Activated CD8-positive, alpha-beta T cell treated with anti-CD3 and anti-CD28 coated beads for 36 hours (primary cell): ENCODE results near the gene SLC27A1. TPM values are rescaled to one million over a fixed set of nuclear protein-coding genes. Genes with fewer than 3 reads are reported as not detected.

ENCODE experiments used
- ATAC-seq: fragments of 200-7000 bp; cut with Tn5 transposase; one replicate; pipeline ENCODE4 v1.10.0; 2021; ENCODE audit warnings: mild to moderate bottlenecking, moderate library complexity
- CTCF ChIA-PET: fragments of 350-600 bp; sonication (Branson Sonifier 250); formaldehyde crosslinking; loops from one replicate; lab custom pipeline; 2021; ENCODE audit warnings: antibody characterized with exemption; lab: Charles Lee
- POLR2A ChIA-PET: fragments of 350-600 bp; sonication (Branson Sonifier 250); formaldehyde crosslinking; loops from one replicate; lab custom pipeline; 2021; ENCODE audit warnings: antibody characterized with exemption; lab: Charles Lee
- DNase-seq: peaks from one replicate; pipeline ENCODE4 v3.0.0-alpha.2; 2020
- H3K27ac Mint-ChIP-seq: one replicate; pipeline ENCODE4 v1.8.0; 2021; ENCODE audit warnings: mild to moderate bottlenecking, mixed read lengths
- H3K27me3 Mint-ChIP-seq: one replicate; pipeline ENCODE4 v1.8.0; 2021; ENCODE audit warnings: mixed read lengths
- H3K36me3 Mint-ChIP-seq: one replicate; pipeline ENCODE4 v1.8.0; 2021; ENCODE audit warnings: low read depth, mixed read lengths
- H3K4me1 Mint-ChIP-seq: one replicate; pipeline ENCODE4 v1.8.0; 2021; ENCODE audit warnings: low read depth, mixed read lengths
- H3K4me3 Mint-ChIP-seq: one replicate; pipeline ENCODE4 v1.8.0; 2021; ENCODE audit warnings: mild to moderate bottlenecking, moderate library complexity, mixed read lengths
- H3K9me3 Mint-ChIP-seq: one replicate; pipeline ENCODE4 v1.8.0; 2021; ENCODE audit warnings: mixed read lengths
- CTCF ChIP-seq: fragments of 200-600 bp; IDR thresholded peaks from one replicate; pipeline ENCODE4 v1.8.0; 2022; ENCODE audit warnings: antibody characterized with exemption, mild to moderate bottlenecking
- intact Hi-C: fragments of 100-400 bp; cut with micrococcal nuclease; formaldehyde crosslinking; loops from one replicate; pipeline ENCODE4 v1.10.0; 2022
- total RNA-seq, 2 experiments: library from RNA; stranded (reverse); gene quantifications; one replicate each; pipeline ENCODE4 v1.2.3, GENCODE V29; 2021

Gene SLC27A1
- total RNA-seq, 2 experiments from 2014 or later, result 3.5 to 3.6 TPM

GRCh38 chr19:17532116-17532515 lies 61.8 kb downstream of the SLC27A1 start:
- H3K36me3 Mint-ChIP-seq, result no peaks in the 10 kb centered on the region
- DNase-seq, result no peak
- no peak overlapping the region for H3K4me3 Mint-ChIP-seq
- ChIA-PET CTCF (no interaction called here), POLR2A (interaction anchor here (1.3 to 1.5 kb wide), 2 partner anchors 9 to 20 kb away, joined by 3 to 6 read pairs; partner anchors contain the start of gene PGLS)
- H3K27ac Mint-ChIP-seq, result no peak overlapping the region
- ATAC-seq, result no peak
- TF ChIP-seq CTCF, result no peak
- intact Hi-C loops, result no loop called here
- no peaks in the 10 kb centered on the region for H3K27me3 Mint-ChIP-seq
- no peaks in the 10 kb centered on the region for H3K4me1 Mint-ChIP-seq
- peaks cover 3% of the 10 kb centered on the region for H3K9me3 Mint-ChIP-seq

GRCh38 chr19:17532557-17532956 lies 62.2 kb downstream of the SLC27A1 start:
- ChIA-PET POLR2A (interaction anchor here (1.3 to 1.5 kb wide), 2 partner anchors 9 to 21 kb away, joined by 3 to 6 read pairs; partner anchors contain the start of gene PGLS), CTCF (no interaction called here)
- DNase-seq (no peak), ATAC-seq (no peak)
- no peaks in the 10 kb centered on the region for H3K27me3 Mint-ChIP-seq
- intact Hi-C loops, result no loop called here
- H3K9me3 Mint-ChIP-seq, result peaks cover 3% of the 10 kb centered on the region
- TF ChIP-seq CTCF, result no peak
- H3K27ac Mint-ChIP-seq, result no peak overlapping the region
- no peaks in the 10 kb centered on the region for H3K4me1 Mint-ChIP-seq
- no peaks in the 10 kb centered on the region for H3K36me3 Mint-ChIP-seq
- H3K4me3 Mint-ChIP-seq, result no peak overlapping the region

GRCh38 chr19:17534767-17535166 lies 64.4 kb downstream of the SLC27A1 start:
- no peak for DNase-seq
- no peak overlapping the region for H3K4me3 Mint-ChIP-seq
- CTCF ChIA-PET, result interaction anchor here (1.1 kb wide), 1 partner anchor 38 kb away, joined by 4 read pairs; no protein-coding TSS in a partner anchor
- no peaks in the 10 kb centered on the region for H3K36me3 Mint-ChIP-seq
- no peak overlapping the region for H3K27ac Mint-ChIP-seq
- peaks cover 4% of the 10 kb centered on the region for H3K27me3 Mint-ChIP-seq
- no peak for TF ChIP-seq CTCF
- POLR2A ChIA-PET, result interaction anchor here (1.3 kb wide), 1 partner anchor 20 kb away, joined by 3 read pairs; no protein-coding TSS in a partner anchor
- H3K4me1 Mint-ChIP-seq, result peaks cover 11% of the 10 kb centered on the region
- no peak for ATAC-seq
- intact Hi-C loops, result no loop called here
- H3K9me3 Mint-ChIP-seq, result no peaks in the 10 kb centered on the region

- Mint-ChIP-seq H3K27me3 (peaks cover 4% of the 10 kb centered on the region), H3K4me3 (no peak overlapping the region), H3K27ac (no peak overlapping the region), H3K36me3 (no peaks in the 10 kb centered on the region), H3K9me3 (no peaks in the 10 kb centered on the region), H3K4me1 (peaks cover 13% of the 10 kb centered on the region)
- ChIA-PET POLR2A (no interaction called here), CTCF (no interaction called here)
- ATAC-seq, result no peak
- DNase-seq, result no peak
- intact Hi-C loops, result no loop called here
- no peak for TF ChIP-seq CTCF
These were observed 66.6 kb downstream of the SLC27A1 start for GRCh38 chr19:17536955-17537354.

- POLR2A ChIA-PET, result interaction anchor here (0.6 to 1.1 kb wide), 2 partner anchors 9 to 97 kb away, joined by 3 to 4 read pairs; no protein-coding TSS in a partner anchor
- no peak overlapping the region for H3K27ac Mint-ChIP-seq
- no peak for TF ChIP-seq CTCF
- no peaks in the 10 kb centered on the region for H3K36me3 Mint-ChIP-seq
- CTCF ChIA-PET, result interaction anchor here (1.0 to 2.6 kb wide), 2 partner anchors 15 to 42 kb away, joined by 5 to 7 read pairs; no protein-coding TSS in a partner anchor
- DNase-seq (peak; percentile 17), ATAC-seq (no peak)
- no peaks in the 10 kb centered on the region for H3K9me3 Mint-ChIP-seq
- intact Hi-C loops, result no loop called here
- peaks cover 13% of the 10 kb centered on the region for H3K4me1 Mint-ChIP-seq
- peak overlapping the region; percentile 54 for H3K4me3 Mint-ChIP-seq
- peaks cover 4% of the 10 kb centered on the region for H3K27me3 Mint-ChIP-seq
These were observed 68.4 kb downstream of the SLC27A1 start for GRCh38 chr19:17538684-17539237.
